DMS53 treated with DMSO at 0.1 percent for 48 hours (cell line): ENCODE measurements around the gene ANKRD11.
"Not testable (repeated sequence)": the region's sequence is repeated elsewhere in the genome, so short reads cannot be mapped to it uniquely, and the experiment has no call there.

Source experiments
- DNase-seq: peaks from one replicate; lab custom pipeline; 2025; ENCODE audit not compliant: unreplicated experiment; lab: John Stamatoyannopoulos, UW

ANKRD11 gene

DNA sequence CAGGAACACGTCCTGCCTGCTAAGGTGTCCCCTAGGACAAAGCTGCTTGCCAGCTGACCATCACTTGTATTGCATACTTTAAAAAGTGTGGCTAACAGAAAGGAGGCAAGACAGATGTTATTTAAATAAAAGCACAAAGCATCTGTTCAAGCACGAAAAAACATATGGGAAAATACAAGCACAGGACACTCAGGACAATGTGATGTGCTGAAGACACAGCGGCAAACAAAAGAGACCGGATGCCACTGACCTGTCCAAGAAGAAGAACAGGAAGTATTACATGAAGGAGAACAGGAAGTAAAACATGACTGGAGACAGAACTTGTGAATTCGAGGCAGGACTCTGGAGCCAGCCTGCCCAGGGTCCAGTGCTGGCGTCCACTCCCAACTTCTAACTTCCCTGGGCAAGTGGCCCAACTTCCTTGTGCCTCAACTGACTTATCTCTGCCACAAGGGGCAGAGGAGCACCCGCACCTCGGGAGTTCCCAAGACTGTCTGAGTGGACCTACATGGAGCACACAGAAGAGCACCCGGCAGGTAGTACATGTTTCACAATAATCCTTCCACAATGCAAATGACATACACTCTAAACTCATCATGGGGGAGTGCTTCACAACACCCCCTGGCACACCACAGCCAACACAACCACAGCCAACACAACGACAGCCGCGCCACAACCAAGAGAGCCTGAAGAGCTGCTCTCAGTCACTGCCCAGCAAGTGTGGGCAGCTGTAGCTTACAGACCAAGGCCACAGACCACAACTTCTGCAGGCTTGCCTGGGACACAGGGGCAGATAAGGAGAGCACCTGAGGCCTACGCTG lies 36.6 kb downstream of the ANKRD11 start:
- no peak for DNase-seq

DNA sequence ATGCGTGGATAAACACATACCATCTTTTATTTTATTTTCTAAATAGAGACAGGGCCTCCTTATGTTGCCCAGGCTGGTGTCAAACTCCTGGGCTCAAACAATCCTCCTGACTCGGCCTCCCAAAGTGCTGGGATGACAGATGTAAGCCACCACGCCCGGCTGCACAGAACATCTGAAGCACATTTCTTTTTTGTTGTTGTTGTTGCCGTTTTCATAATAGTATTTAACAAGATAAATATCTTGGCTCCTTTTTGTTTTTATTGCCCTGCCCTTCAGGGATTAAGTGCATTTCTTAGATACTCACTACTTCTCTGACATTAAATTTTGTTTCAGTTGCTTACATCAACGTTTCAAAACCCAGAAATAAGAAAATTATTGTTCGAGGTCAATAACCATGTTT lies 37.4 kb downstream of the ANKRD11 start:
- no peak for DNase-seq

DNA sequence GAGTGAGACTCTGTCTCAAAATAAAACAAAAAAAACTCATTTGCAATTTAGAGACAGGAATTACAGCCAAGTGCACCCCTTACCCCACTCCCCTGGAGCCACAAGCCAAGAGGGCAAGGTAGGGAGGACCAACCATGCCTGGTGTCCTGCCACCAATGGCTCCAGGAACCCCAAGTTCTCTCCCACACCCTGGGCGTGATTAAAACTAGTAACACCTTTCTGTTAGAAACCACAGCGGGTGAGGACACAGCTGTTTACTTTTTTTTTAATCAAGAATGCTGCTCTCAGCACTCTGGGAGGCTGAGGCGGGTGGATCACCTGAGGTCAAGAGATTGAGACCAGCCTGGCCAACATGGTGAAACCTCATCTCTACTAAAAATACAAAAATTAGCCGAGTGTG lies 38.1 kb downstream of the ANKRD11 start:
- DNase-seq, result no peak

DNA sequence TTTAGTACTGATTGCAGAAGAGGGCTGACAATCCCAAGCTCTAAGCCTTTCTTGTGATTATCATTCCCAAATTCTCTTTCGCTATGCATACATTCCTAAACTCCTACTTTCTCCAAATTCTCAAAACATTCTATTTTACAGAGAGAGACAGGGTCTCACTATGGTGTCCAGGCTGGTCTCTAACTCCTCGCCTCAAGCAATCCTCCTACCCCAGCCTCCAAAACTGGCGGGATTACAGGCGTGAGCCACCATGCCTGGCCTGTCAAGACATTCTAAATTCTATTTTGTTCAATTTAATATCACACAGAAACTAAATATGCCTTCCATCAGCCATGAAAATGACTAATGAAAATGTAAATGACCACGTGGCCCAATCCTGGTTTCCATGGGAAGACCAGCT lies 39.8 kb downstream of the ANKRD11 start:
- no peak for DNase-seq

DNA sequence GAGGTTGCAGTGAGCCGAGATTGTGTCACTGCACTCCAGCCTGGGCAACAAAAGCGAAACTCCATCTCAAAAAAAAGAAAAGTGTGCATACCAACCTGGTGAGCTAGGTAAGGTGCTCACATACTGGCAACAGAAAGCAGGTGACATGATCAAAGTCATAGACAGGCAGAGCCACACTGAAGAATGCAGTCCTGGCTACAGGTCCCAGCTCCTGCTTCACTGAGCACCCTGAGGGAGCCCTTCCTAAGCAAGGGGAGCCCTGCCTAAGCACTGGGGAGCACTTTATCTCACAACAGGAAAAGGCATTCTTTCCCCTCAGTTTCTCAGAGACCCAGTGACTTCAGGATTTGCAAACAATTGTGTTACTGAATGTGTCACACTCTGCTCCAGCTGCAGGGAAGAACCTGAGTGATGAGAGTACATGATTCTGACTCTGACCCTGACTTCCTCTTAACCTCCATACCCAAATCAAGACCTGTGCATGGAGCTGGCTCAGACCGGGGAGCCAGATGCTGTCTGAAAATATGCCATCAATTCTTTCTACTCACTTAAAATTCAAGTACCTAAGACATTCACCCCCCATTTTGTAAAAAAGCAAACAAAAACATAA lies 40.5 kb downstream of the ANKRD11 start:
- DNase-seq, result no peak

DNA sequence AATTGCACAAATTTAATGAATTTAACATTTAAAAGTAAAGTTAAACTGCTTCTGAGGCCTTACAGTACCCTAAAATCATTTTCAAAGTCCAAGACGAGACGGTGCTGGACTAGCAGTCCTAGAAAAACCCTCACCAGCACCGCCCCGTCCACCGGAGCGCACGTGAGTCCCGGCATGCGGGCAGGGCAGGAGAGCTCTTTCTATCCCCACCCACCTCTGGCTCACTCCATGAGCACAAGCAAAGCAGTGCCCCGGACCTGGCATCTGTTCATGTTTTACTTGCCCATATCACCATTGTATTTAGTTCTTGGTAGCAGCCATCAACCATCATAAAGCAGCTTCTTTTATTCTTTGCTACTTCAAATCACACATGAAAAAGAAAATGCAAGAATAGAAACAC lies 41.7 kb downstream of the ANKRD11 start:
- no peak for DNase-seq

DNA sequence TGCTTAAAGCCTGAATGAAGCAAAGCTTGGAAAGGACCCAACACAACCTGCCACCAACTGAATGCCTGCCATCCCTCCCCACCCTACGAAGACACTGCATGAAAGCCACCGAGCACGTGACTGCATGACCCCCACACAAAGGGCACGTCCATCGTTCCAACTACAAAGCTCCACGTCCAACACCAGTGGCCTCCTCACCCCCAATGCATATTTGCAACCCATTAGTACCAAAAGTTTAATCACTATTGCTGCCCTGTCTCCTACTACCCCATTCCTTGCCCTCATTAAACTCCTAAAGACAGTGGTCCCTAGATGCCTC lies 43.4 kb downstream of the ANKRD11 start:
- no peak for DNase-seq

DNA sequence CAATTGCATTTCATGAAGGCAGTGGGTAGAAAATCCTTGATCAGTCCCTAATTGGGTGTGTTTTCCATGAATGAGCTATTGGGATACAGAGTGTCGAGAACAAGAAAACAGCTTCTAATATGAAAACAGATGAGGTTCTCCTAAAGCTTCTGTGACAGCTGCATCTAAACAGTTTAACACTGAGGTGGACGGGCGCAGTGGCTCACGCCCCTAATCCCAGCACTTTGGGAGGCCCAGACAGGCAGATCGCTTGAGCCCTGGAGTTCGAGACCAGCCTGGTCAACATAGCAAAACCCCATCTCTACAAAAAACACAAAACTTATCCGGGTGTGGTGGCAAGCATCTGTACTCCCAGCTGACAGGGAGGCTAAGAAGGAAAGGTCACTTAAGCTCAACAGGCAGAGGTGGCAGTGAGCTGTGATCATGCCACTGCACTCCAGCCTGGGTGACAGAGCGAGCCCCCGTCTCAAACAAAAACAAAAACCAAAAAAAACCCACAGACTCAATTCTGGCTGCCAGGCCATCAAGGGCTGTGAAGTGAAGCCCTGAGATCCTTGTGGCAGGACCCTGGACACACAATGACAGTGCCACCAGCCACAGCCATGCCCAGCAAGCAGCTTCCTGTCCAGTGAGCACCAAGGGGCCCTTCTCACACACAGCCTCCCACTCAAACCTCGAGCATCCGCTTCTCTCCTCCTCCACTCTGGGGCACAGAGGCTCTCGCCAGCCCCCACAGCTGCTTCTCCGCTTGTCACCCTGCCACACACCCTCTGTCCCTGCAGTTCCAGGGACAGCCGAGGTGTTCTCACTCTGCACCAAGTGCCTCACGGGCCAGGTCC lies 44.0 kb downstream of the ANKRD11 start:
- no peak for DNase-seq

DNA sequence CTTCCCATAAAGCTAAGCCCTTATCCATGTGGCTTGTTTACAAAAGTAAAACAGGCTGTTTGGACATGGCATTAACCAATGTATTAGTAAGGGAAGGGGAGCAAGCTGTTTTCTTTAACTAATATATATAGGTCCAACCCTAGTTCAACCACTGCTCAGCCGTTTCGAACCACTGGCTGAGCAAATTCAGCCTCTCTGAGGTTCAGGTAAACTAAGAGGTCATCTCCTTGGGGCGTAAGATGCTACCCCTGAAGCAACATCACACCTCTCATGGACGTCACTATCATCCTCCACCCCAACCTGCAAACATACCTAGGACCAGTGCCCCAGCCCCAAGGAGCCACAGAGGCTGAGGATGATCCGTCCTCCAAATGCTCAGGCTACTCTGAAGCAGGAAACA lies 45.2 kb downstream of the ANKRD11 start:
- no peak for DNase-seq

DNA sequence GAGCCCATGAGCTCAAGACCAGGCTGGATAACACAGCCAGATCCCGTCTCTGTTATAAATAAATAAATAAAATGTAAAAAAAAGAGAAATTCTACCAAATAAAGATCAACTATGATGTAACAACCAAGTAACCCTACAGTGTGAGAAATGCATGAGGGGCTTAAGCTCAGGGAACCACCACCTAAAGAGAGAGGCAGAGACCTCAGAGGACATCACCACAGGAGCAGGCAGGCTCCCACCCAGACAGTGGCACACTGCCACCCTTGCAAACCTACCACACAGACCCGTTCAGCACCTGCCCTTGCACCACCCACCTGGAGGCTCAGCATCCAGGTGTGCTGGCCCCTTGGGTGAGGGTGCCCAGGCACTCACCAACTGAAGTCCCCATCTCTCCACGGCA lies 45.6 kb downstream of the ANKRD11 start:
- DNase-seq, result no peak

DNA sequence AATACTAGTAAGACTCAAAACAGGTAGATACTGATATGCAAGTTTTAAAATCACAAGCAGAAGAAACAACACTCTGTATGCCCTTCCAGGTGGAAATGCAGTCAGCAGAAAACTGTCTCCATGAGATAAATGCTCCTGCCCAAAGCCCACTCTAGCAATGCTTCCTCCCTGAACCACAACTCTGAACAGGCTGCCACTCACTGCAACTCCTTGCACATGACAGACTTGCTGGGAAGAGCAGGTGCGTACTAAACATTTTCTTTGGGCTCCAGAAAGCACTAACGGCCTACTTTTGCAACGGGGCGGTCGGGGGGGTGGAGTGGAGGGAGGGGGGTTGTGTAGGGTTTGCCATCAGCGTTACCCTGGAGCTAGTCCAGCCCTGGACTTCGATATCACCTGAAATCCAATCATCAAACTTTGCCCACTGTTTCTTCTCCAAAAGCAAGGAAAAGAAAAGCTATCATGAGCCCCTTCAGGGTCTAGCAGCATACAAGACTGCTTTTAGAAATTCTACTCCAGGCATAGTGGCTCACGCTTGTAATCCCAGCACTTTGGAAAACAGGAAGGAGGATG lies 46.1 kb downstream of the ANKRD11 start:
- DNase-seq, result no peak

DNA sequence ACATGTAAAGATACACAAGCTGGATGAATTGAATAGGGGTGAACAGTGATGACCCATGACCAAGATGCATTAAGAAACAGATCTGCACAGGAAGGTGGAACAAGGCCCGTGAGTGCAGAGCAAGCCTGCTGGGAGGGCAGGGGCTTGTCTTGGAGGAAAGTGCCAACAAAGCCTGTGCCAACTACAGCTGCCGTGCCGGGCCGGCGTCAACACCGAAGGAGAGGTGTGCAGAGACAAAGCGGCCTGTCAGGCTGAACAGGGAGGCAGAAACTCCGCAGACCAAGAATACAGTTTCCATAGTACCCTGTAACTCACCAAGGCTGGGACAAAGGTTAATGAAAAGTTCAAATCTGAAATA lies 46.7 kb downstream of the ANKRD11 start:
- DNase-seq, result no peak

DNA sequence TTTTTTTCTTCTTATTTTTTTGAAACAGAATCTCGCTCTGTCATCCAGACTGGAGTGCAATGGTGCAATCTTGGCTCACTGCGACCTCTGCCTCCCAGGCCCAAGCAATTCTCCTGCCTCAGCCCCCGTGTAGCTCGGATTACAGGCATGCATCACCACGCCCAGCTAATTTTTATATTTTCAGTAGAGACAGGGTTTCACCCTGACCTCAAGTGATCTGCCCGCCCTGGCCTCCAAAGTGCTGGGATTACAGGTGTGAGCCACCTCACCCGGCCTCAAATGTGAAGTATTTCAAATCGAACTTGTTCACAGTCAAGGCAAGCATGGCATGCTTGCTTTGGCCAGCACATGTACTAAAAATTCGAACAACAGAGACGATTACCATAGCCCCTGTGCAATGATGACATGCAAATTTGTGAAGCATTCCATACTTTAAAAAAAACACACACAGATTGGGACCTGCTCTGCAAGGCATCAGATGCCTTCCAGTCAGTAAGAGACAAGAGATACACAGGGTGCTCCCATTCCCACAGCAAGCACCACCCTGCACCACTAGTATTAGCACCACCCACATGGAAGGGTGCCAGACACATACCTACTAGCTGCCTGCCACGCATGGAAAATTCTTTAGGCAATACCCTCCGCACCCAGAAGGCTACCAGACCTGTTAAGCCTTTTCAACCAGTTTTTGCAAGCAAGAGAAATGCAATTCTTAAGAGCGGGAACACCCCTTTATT lies 47.2 kb downstream of the ANKRD11 start:
- DNase-seq, result no peak

DNA sequence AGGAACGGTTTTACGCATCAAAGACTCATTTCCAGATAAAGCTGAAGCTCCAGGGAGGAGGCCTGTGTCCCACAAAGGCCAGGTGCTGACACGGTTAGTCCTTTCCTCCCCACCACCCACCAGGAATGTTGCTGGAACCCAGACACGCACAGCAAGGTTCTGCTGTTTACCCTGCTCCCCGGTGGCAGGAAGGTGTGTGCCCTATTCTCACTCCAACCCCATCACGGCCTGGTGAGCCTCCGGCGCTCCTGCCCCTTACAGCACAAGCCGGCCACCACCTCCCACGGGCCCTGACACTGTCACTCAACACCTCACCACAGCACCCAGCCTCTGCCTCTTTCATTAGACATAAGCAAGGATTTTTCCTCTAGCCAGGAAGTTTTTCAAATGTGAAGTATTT lies 47.8 kb downstream of the ANKRD11 start:
- DNase-seq, result no peak

DNA sequence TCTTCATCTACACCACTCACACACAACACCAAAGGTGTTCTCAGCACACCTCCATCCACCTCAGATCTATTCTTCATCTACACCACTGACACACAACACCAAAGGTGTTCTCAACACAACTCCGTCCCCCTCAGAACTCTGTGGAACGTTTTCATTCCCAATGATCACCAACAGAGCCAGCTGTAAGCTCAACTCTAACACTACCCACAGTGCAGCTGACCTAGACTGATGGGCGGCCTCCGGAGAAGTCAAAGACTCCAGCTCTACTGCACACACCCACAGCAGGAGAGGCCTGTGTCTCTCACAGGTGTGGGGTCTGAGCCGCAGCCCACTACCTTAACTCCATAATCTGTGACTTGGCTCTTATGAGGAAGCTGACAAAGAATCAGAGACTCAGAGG lies 50.7 kb downstream of the ANKRD11 start:
- DNase-seq, result no peak

DNA sequence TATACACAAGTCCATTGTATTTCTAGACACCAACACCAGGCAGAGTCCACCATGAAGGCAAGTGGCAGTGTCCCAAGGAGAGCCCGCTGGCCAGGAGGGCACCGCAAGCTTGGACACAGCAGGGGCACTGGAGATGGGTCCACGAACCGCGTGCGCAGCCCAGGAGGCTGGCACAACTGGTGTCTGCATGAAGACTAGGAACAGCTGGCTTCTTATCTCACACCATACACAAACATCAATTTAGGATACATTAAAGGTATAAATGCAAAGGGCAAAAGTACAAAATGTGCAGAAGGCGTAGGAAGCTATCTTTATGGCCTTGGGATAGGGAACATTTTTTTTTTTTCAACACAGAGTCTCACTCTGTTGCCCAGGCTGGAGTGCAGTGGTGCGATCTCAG lies 52.4 kb downstream of the ANKRD11 start:
- no peak for DNase-seq

DNA sequence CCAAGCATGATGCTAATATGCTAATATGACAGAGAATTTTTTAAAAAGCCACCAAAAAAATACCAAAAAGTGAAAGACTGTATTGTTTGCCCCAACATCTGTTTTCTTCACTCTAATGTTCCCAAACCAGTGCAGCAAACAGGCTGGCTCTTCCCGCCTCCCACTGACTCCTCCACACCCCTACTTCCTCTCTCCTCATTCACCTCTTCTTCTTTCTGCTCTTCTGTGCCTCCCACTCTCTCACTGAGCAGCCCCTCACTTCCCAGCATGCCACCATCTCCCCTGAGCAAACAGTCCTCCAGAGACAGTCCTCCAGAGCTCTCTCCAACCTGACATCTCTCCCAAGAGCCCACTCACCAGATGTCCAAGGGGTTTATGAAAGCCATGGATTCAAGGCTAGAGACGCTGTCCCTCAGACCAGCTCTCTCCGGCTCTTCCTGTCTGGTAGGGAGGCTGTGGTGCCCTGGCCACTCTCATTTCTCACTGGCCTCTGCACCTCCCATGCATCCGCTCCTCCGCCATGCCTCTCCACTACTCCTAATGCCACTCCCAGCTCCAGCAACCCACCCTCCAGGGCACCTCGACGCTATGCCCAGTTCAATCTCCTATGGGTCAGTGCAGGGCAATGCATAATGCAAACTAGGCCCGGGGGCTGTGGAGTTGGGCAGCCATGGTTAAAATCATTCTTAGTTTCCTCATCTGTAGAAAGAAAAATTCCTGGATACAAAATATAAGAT lies 52.9 kb downstream of the ANKRD11 start:
- no peak for DNase-seq

DNA sequence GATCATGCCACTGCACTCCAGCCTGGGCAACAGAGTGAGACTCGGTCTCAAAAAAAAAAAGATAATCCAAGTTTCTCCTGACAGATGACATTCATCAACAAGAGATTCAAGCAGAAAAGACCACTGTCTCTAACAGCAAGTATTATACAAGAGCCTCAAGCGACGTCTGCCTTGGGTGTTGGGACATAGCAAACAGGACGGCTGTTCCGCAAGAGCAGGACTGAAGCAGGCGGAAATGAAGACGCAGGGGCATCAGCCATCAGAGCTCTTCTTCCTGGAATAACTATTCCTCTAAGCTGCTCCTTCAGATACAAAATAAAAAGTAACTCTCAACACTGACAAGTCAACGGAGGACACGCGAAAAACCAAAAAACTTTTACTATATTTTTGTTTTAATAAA lies 54.0 kb downstream of the ANKRD11 start:
- DNase-seq, result no peak

DNA sequence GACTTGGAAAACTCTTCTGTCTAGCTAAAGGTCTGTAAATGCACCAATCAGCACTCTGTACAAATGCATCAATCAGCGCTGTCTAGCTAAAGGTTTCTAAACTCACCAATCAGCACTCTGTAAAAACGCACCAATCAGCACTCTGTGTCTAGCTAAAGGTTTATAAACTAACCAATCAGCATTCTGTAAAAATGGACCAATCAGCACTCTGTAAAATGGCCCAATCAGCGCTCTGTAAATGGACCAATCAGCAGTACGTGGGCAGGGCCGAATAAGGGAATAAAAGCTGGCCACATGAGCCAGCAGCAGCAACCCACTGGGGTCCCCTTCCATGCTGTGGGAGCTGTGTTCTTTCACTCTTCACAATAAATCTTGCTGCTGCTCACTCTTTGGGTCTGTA lies 55.3 kb downstream of the ANKRD11 start:
- not testable (repeated sequence) for DNase-seq

DNA sequence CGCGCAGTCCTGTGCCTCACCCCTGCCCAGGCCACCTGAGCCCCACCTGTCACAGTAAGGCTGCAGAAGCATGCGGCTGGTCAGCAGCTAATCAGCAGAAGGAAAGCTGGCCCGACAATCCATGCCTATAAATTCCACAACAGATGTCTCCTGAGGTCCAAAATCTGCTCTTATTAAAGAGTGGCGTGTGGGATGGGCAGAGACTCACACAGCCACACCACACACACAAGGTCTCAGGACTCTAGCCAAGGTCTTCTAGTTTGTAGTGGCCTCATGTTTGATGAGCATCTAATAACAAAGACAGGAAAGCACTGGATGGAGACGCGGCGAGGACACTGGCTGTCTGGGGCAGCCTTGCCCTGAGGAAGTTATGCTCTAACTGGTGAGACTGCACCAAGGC lies 55.9 kb downstream of the ANKRD11 start:
- no peak for DNase-seq
